HG02678 (cell line): ENCODE data around the gene PACRG.
"Not testable (repeated sequence)": the region's sequence is repeated elsewhere in the genome, so short reads cannot be mapped to it uniquely, and the experiment has no call there.

Experiments used
- ATAC-seq: cut with Tn5 transposase; IDR thresholded peaks from one replicate; pipeline ENCODE4 v1.9.1; 2021; ENCODE audit warnings: mild to moderate bottlenecking, moderate library complexity; ENCODE audit not compliant: unreplicated experiment

Gene PACRG

GRCh38 chr6:162983234-162983633, 255.5 kb downstream of the PACRG start:
- not testable (repeated sequence) for ATAC-seq

DNA sequence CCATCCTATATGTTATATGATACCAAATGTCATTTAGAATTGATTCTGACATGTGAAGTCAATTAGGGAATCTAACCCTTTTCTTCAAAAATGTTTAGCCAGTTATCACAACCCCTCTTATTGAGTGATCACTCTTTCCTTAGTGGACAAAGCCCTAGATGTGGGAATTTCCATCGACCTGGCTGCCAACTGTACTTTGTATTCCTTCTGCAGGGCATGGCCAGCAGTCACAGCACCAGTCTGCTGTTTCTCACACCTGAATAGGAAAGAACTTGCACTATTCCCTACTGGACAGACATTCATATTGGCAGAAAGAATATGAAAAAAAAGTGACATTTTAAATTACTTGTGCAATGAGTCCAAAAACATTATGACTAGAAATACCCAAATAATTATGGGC, 271.0 kb downstream of the PACRG start:
- ATAC-seq: no peak

GRCh38 chr6:162999575-163000285, 272.0 kb downstream of the PACRG start:
- ATAC-seq: no peak

GRCh38 chr6:163001330-163001729, 273.6 kb downstream of the PACRG start:
- ATAC-seq: peak; percentile 94

DNA sequence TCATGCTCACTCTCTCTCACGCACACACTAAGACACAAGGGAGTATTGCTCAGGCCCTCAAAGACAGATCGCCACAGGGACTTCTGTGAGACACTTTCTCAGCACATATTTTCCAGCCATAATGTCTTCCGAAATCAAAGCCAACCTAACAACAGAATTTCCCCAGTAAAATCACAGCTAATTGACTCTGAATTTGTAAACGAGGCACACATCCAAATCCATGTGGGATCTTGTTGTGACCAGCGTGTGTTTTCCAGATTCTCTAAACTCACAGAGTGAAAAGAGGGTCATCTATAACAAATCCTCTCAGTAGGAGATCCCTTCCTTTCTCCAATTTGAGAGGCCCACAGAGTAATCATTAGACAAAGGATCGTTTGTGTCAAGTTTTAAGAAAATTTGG, 280.4 kb downstream of the PACRG start:
- ATAC-seq: no peak

DNA sequence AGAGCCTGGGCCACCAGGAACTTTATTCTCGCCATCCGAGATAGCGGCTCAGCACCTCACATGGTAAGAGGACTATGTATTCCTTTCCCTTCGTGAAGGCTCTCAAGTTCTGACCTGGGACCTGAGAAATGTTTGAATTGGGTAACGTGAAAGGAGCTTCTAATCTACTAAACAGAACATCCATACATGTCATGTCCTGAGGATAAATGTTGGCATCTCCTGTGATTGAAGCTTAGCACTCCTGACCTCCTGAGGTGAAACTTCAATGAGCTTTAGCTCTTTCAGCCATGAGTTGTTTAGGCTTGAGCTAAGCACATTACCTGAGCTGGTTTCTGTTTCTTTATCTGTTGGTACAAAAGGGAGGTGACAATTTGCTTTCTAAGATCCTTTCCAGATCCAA, 280.9 kb downstream of the PACRG start:
- no peak for ATAC-seq

DNA sequence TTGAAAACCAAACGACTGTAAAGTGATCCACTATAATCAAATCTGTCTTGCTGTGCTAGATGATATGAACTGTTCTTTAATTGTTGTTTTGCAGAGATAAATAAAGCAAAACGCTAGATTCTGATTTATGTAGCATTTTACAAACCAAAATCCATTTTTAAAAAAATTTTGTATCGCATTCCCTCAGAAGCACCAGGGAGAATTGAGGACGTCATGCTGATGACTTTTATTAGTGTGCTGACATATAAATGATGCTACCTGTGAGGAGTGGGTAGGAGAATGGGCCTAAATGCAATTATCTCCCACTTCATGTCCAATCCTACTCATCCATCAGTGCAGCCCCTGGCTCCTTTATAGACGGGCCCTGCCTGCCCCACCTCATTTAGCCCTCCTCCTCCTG, 282.4 kb downstream of the PACRG start:
- ATAC-seq: no peak

- no peak for ATAC-seq
These were observed 287.0 kb downstream of the PACRG start for GRCh38 chr6:163014736-163015135.

GRCh38 chr6:163017801-163018200, 290.0 kb downstream of the PACRG start:
- ATAC-seq: no peak

- no peak for ATAC-seq
These were observed 292.2 kb downstream of the PACRG start for GRCh38 chr6:163019926-163020325.

- ATAC-seq: no peak
These were observed 293.3 kb downstream of the PACRG start for GRCh38 chr6:163021054-163021453.

DNA sequence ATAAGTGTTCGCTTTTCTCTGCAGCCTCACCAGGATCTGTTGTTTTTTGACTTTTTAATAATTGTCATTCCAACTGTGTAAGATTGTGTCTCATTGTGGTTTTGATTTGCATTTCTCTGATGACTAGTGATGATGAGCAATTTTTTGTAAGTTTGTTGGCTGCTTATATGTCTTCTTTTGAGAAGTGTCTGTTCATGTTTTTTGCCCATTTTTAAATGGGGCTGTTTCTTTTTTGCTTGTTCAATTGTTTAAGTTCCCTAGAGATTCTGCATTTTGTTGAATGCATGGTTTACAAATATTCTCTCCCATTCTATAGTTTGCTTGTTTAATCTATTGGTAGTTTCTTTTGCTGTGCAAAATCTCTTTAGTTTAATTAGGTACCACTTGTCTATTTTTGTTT, 295.9 kb downstream of the PACRG start:
- ATAC-seq: no peak

DNA sequence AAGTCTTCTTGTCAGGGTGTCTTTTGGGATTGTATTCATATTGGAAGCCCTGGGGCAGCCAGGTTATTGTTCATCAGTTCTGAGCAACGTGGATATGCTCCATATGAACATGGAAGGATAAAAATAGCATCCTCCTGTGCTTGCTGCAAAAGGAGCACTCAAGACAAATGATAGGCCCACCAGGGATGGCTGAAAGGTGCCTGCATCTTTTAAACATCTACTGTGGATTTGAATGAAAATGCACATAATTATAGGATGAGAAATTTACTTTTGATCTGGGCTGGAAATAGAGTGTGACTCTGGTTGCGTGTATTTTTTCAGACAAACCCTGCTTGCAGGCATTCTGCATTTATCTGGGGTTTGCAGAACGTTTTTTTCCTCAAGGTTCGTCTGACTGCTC, 299.1 kb downstream of the PACRG start:
- no peak for ATAC-seq

DNA sequence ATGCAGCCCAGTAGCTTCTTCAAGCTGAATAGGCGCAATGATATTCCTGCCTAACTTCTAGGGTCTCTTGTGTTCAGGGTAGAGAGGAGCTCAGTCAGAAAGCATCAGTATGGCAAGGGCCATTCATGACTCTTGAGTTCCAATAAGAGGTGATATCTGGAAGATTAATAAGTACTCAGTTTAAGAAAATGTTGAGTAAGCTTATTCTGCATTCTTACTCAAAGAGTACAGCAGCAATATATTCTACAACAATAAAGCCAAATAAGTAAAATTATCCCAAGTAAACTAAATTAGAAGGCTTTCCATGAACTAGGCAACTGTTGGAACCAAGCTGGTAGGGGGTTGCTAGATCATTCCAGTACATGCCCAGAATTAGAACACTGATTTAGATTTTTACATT, 303.2 kb downstream of the PACRG start:
- no peak for ATAC-seq

- ATAC-seq: no peak
These were observed 304.2 kb downstream of the PACRG start for GRCh38 chr6:163031931-163032330.

GRCh38 chr6:163036160-163036645, 308.4 kb downstream of the PACRG start:
- ATAC-seq: no peak

- ATAC-seq: no peak
These were observed 310.5 kb downstream of the PACRG start for GRCh38 chr6:163038317-163038716.

DNA sequence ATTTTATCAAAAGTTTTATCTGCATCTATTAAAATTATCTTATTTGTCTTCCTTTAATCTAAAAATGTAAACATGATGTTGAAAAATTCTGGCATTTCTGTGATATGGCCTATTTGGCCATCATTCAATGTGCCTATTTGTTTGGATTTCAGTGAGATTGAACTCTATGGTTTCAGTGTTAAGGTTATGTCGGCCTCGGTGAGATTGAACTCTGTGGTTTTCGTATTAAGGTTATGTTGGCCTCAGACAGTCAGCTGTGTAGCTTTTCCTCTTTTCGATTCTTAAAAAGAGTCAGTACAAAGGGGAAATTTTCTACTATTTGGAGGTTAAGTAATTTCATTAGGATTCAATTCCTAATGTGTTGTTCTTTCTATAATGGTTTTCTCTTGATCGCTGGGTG, 320.6 kb downstream of the PACRG start:
- ATAC-seq: no peak

- ATAC-seq: no peak
These were observed 326.0 kb downstream of the PACRG start for GRCh38 chr6:163053667-163054344.

DNA sequence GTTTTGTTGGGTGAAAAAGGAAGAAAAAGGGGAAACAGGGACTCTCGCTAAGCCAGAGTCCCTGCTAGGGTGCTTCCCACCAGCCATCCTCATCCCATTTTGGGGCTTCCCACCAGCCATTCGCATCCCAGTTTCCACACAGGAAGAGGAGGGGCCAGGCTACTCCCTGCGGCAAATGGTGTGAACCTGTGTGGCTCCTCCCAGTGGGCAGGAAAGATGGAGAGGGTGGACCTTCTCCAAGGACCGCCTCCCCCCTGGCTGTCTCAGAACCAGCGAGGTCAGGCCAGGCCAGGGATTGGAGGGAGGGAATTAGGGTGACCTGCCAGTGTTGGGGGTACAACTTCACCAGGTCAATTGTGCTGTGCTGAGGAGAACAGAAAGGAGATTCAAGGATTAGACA, 326.9 kb downstream of the PACRG start:
- no peak for ATAC-seq

DNA sequence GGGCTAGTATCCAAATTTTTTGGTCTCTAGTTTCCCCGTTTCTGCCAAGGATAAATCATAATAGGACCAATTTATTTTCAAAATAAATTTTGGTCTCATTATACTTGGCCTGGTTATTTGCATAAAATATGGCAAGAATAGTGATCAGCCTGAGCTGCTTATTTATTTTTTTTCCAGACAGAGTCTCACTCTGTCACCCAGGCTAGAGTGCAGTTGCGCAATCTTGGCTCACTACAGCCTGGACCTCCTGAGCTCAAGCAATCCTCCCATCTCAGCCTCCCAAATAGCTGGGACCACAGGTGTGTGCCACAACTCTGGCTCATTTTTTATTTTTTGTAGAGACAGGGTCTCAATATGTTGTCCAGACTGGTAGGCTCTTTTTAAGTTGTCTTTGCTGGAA, 329.5 kb downstream of the PACRG start:
- ATAC-seq: no peak

GRCh38 chr6:163062790-163063189, 335.0 kb downstream of the PACRG start:
- no peak for ATAC-seq

GRCh38 chr6:163063561-163063960, 335.8 kb downstream of the PACRG start:
- ATAC-seq: no peak
